ENCODE results near the gene SLC4A2. TPM values are rescaled to one million over a fixed set of nuclear protein-coding genes. Genes with fewer than 3 reads are reported as not detected.

Gene SLC4A2
- total and polyA plus RNA-seq, 2 of the 8 experiments (the other 6 are each of a cell fraction or from before 2014, with no cell fraction given), result 72.6 to 147 TPM

DNA sequence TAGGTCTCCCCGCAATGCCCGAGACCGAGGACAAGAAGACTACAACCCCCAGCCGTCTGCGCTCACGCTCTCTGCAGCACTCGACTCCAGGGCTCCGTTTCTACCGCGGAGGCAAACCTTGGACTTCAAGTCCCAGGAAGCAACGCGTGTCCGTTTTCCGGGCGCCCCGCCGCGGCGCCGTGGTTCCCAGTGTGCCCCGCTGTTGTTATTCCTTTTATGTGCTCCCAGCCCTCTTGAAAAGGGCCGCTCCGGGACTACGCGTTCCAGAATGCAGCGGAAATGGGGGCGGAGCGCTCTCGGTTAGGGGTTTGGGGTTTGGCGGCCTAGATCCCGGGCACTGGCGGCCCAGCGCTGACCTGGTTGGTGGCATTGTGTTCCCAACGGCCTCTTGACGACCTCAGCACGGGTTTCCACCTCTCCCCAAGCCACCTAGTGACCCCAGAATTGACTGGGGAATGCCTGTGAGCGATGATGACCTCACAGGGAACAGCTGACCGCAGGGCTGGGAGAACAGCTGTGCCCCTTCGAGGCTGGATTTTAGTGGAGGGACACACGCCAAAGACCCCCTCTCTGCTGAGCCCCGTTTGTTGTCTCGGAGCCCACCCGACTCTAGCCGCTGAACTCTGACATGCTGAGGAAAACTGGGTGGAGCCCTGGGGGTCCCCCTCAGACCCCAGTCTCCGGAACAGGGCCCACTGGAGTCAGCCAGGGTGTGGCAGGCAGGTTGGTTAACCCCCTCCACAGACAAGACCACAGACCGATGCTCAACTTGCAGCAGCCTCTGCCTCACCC is 1.2 kb upstream of the SLC4A2 start (continued):
- TF ChIP-seq SUZ12 (IDR thresholded peaks at IDR 0.05; ENCODE audit: low read length) (no peak), EGR1 (IDR thresholded peaks at IDR 0.05; ENCODE audit: borderline replicate concordance, low read depth, low read length) (no peak), ASH2L (IDR thresholded peaks at IDR 0.05; ENCODE audit: low read length) (peak; percentile 14), GTF2F1 (IDR thresholded peaks at IDR 0.05; ENCODE audit: borderline replicate concordance, low read depth, low read length) (no peak), SP1 (IDR thresholded peaks at IDR 0.05; ENCODE audit: low read depth, low read length) (peak; percentile 72), RBBP5 (IDR thresholded peaks at IDR 0.05; ENCODE audit: borderline replicate concordance, low read depth, low read length) (no peak)
- TF ChIP-seq, protein P1, sequence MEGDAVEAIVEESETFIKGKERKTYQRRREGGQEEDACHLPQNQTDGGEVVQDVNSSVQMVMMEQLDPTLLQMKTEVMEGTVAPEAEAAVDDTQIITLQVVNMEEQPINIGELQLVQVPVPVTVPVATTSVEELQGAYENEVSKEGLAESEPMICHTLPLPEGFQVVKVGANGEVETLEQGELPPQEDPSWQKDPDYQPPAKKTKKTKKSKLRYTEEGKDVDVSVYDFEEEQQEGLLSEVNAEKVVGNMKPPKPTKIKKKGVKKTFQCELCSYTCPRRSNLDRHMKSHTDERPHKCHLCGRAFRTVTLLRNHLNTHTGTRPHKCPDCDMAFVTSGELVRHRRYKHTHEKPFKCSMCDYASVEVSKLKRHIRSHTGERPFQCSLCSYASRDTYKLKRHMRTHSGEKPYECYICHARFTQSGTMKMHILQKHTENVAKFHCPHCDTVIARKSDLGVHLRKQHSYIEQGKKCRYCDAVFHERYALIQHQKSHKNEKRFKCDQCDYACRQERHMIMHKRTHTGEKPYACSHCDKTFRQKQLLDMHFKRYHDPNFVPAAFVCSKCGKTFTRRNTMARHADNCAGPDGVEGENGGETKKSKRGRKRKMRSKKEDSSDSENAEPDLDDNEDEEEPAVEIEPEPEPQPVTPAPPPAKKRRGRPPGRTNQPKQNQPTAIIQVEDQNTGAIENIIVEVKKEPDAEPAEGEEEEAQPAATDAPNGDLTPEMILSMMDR (IDR thresholded peaks at IDR 0.05; ENCODE audit: control extremely low read depth in 1 of 3, insufficient read depth in 1 of 3, low read depth in 1 of 3, low read length in 3 of 3), result no peak
- TF ChIP-seq, protein P2, sequence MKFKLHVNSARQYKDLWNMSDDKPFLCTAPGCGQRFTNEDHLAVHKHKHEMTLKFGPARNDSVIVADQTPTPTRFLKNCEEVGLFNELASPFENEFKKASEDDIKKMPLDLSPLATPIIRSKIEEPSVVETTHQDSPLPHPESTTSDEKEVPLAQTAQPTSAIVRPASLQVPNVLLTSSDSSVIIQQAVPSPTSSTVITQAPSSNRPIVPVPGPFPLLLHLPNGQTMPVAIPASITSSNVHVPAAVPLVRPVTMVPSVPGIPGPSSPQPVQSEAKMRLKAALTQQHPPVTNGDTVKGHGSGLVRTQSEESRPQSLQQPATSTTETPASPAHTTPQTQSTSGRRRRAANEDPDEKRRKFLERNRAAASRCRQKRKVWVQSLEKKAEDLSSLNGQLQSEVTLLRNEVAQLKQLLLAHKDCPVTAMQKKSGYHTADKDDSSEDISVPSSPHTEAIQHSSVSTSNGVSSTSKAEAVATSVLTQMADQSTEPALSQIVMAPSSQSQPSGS (IDR thresholded peaks at IDR 0.05; ENCODE audit: low read length), result no peak; the same call in 1 of the 2 replicates
- TF ChIP-seq, protein P3, sequence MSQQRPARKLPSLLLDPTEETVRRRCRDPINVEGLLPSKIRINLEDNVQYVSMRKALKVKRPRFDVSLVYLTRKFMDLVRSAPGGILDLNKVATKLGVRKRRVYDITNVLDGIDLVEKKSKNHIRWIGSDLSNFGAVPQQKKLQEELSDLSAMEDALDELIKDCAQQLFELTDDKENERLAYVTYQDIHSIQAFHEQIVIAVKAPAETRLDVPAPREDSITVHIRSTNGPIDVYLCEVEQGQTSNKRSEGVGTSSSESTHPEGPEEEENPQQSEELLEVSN (IDR thresholded peaks at IDR 0.05), result no peak

Measured in H1 (cell line).